NCI-H1417 treated with DMSO at 0.1 percent for 48 hours (cell line): ENCODE measurements around the gene DISP2.

ENCODE experiments used
- DNase-seq: peaks from one replicate; lab custom pipeline; 2025; lab: John Stamatoyannopoulos, UW

Gene DISP2

DNA sequence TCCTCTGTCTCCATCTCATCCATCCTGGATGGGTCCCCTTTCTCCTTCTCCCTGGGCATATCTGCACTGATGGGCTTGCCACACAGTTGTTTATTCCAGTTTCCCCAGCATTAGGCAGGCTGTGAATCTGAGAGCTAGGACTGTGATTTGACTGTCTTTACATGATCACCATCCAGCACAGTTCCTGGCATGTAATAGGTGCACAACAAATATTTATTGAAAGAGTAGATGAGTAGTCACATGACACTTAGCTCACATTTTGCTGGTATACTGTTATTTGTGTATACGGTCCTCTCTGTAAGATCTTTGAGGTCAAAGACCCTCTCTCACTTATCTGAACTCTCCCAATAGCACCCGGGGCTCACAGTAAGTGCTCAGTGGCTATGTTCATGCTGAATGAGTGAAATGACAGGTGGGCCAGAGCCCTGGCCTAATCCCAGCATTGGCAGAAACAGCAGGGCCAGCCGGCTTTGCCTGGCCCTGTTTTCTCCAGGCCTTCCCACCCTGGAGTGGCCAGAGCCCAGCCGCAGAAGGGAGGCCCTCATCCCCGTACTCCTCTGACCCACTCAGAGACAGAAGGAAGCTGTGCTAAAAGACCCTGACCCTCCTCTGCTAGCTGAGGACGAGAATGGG lies 66.6 kb downstream of the DISP2 start:
- DNase-seq, result no peak

DNA sequence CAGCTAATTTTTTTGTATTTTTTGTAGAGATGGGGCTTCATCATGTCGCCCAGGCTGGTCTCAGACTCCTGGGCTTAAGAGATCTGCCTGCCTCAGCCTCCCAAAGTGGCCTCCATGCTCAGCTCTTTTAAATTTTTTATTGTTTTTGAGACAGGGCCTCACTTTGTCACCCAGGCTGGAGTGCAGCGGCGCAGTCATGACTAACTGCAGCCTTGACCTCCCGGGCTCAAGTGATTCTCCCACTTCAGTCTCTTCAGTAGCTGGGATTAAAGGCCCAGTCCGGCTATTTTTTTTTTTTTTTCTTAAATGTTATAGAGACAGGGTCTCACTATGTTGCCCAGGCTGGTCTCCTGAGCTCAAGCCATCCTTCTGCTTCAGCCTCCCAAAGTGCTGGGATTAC lies 67.7 kb downstream of the DISP2 start:
- DNase-seq, result no peak

- no peak for DNase-seq
Observed at GRCh38 chr15:40427188-40427587, 69.2 kb downstream of the DISP2 start.

GRCh38 chr15:40428185-40428584 lies 70.2 kb downstream of the DISP2 start:
- DNase-seq, result no peak
